ENCODE results near the gene HS6ST3. TPM values are rescaled to one million over a fixed set of nuclear protein-coding genes. Genes with fewer than 3 reads are reported as not detected.

HS6ST3 gene
- total and polyA plus RNA-seq, 9 of the 15 experiments (the other 6 are each of a cell fraction or from before 2014, with no cell fraction given): not detected

GRCh38 chr13:96811049-96811448 is 721.1 kb downstream of the HS6ST3 start (continued):
- TF ChIP-seq CHD7 (IDR thresholded peaks at IDR 0.05; ENCODE audit: low read depth, low read length): no peak
- no peak for TF ChIP-seq CTBP1 (IDR thresholded peaks at IDR 0.05; ENCODE audit: borderline replicate concordance)
- TF ChIP-seq RBM25 (IDR thresholded peaks at IDR 0.05; ENCODE audit: low read depth, low read length, severe bottlenecking): no peak
- no peak for TF ChIP-seq BDP1 (IDR thresholded peaks at IDR 0.05; ENCODE audit: insufficient read depth, insufficient read length)
- no peak for TF ChIP-seq SMAD3 (CRISPR knock-in tag; conservative IDR thresholded peaks at IDR 0.05)
- TF ChIP-seq RBFOX2 (IDR thresholded peaks at IDR 0.05; ENCODE audit: low read depth, low read length): no peak
